Measurements from ENCODE around the gene ATP1A2. TPM values are rescaled to one million over a fixed set of nuclear protein-coding genes. Genes with fewer than 3 reads are reported as not detected.

Gene ATP1A2
- total RNA-seq, 1 donor from 2014 or later, result 93.6 TPM

GRCh38 chr1:160092366-160093068 is 23.0 kb upstream of the ATP1A2 start:
- H3K4me1 Mint-ChIP-seq, result peaks cover 33% of the 10 kb centered on the region
- no peaks in the 10 kb centered on the region for H3K9me3 Mint-ChIP-seq
- H3K27ac Mint-ChIP-seq (ENCODE audit: unreplicated experiment), result no peak overlapping the region
- no peak for DNase-seq (ENCODE audit: low read depth, low spot score)
- H3K4me3 Mint-ChIP-seq, result no peak overlapping the region
- no peak for TF ChIP-seq CTCF (conservative IDR thresholded peaks at IDR 0.05)
- peaks cover 4% of the 10 kb centered on the region for H3K36me3 Mint-ChIP-seq (ENCODE audit: low read depth)
- no peaks in the 10 kb centered on the region for H3K27me3 Mint-ChIP-seq (ENCODE audit: low read depth)

GRCh38 chr1:160093069-160093395 is 22.5 kb upstream of the ATP1A2 start:
- no peaks in the 10 kb centered on the region for H3K9me3 Mint-ChIP-seq
- H3K27me3 Mint-ChIP-seq (ENCODE audit: low read depth), result no peaks in the 10 kb centered on the region
- no peak overlapping the region for H3K4me3 Mint-ChIP-seq
- DNase-seq (ENCODE audit: low read depth, low spot score), result no peak
- H3K27ac Mint-ChIP-seq (ENCODE audit: unreplicated experiment), result no peak overlapping the region
- H3K36me3 Mint-ChIP-seq (ENCODE audit: low read depth), result peaks cover 4% of the 10 kb centered on the region
- no peak for TF ChIP-seq CTCF (conservative IDR thresholded peaks at IDR 0.05)
- peaks cover 37% of the 10 kb centered on the region for H3K4me1 Mint-ChIP-seq

DNA sequence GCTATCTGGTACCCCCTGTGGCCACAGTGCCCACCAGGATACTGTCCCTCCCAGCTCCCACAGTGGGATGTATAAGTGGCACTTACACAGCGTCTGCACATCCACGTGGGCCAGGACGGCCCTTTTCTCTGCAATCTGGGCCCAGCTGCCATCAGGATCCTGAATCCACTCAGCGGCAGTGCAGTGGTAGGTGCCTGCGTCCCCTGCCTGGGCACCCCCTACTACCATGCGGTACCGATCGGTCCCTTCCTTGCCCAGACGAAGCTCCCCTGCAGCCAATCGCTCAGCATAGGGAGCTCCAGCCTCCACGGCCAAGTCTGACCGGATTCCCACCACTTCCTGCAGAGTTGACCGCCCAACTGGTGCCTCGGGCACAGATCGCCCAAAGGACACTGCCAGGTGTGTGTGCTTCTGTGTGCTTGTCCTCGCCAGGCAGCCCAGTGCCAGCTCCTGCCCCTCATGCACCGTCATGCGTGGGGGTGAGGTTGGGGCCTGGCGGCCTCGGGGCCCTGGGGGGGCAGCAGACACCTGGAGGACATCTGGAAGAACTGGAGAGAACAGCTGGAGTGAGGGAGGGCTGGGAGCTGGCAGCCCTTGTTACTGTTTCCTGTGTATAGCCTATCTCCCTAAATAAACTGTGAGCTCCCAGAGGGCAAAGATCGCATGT is 21.8 kb upstream of the ATP1A2 start:
- no peak overlapping the region for H3K27ac Mint-ChIP-seq (ENCODE audit: unreplicated experiment)
- no peak overlapping the region for H3K4me3 Mint-ChIP-seq
- peaks cover 4% of the 10 kb centered on the region for H3K36me3 Mint-ChIP-seq (ENCODE audit: low read depth)
- peaks cover 37% of the 10 kb centered on the region for H3K4me1 Mint-ChIP-seq
- no peaks in the 10 kb centered on the region for H3K9me3 Mint-ChIP-seq
- TF ChIP-seq CTCF (conservative IDR thresholded peaks at IDR 0.05), result no peak
- no peaks in the 10 kb centered on the region for H3K27me3 Mint-ChIP-seq (ENCODE audit: low read depth)
- no peak for DNase-seq (ENCODE audit: low read depth, low spot score)

DNA sequence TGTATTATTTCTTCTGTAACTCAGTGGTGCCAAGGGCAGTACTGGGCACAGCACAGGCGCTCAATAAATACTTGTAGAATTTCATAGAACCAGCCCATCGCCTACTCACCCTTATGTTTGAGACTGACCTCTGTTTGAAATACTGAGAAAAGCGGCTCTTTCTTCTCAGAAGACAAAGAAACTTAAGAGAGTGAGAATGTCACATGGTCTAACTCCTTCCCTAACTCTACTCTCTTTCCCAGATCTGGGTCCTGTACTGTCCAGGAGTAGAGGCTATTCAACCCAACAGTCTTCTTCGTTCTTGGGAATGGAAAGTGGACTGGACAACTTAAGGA is 21.3 kb upstream of the ATP1A2 start:
- H3K36me3 Mint-ChIP-seq (ENCODE audit: low read depth), result no peaks in the 10 kb centered on the region
- H3K27ac Mint-ChIP-seq (ENCODE audit: unreplicated experiment), result no peak overlapping the region
- H3K9me3 Mint-ChIP-seq, result no peaks in the 10 kb centered on the region
- DNase-seq (ENCODE audit: low read depth, low spot score), result no peak
- H3K4me1 Mint-ChIP-seq, result peaks cover 38% of the 10 kb centered on the region
- TF ChIP-seq CTCF (conservative IDR thresholded peaks at IDR 0.05), result no peak
- peak overlapping the region; percentile 23 for H3K4me3 Mint-ChIP-seq
- H3K27me3 Mint-ChIP-seq (ENCODE audit: low read depth), result no peaks in the 10 kb centered on the region

DNA sequence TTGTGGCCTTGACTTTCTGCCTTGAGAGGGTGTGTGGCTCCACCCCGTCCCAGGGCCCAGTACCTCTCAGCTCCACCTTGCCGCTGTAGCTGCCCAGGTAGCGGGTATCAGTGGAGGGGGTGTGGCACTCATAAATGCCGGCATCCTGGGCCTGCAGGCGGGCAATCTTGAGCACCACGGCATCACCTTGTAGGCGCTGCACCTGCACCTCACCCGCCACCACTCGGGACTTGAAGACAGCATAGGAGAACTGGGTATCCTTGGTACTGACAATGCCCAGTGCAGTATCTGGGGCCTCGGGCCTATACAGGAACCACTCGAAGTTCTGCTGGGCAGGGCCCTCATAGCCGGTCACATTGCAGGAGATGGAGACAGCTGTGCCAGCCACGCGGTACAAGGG is 20.8 kb upstream of the ATP1A2 start:
- Mint-ChIP-seq H3K4me1 (peaks cover 41% of the 10 kb centered on the region), H3K9me3 (no peaks in the 10 kb centered on the region), H3K27ac (ENCODE audit: unreplicated experiment) (no peak overlapping the region), H3K4me3 (peak overlapping the region; percentile 23), H3K36me3 (ENCODE audit: low read depth) (no peaks in the 10 kb centered on the region), H3K27me3 (ENCODE audit: low read depth) (no peaks in the 10 kb centered on the region)
- no peak for TF ChIP-seq CTCF (conservative IDR thresholded peaks at IDR 0.05)
- DNase-seq (ENCODE audit: low read depth, low spot score), result no peak
